Measurements from ENCODE around the gene ERI3. TPM values are rescaled to one million over a fixed set of nuclear protein-coding genes. Genes with fewer than 3 reads are reported as not detected.

The ERI3 gene
- total and polyA plus RNA-seq, 2 donors (not counting 3 experiments of a cell fraction or from before 2014, with no cell fraction given): 45.3 to 94.0 TPM

DNA sequence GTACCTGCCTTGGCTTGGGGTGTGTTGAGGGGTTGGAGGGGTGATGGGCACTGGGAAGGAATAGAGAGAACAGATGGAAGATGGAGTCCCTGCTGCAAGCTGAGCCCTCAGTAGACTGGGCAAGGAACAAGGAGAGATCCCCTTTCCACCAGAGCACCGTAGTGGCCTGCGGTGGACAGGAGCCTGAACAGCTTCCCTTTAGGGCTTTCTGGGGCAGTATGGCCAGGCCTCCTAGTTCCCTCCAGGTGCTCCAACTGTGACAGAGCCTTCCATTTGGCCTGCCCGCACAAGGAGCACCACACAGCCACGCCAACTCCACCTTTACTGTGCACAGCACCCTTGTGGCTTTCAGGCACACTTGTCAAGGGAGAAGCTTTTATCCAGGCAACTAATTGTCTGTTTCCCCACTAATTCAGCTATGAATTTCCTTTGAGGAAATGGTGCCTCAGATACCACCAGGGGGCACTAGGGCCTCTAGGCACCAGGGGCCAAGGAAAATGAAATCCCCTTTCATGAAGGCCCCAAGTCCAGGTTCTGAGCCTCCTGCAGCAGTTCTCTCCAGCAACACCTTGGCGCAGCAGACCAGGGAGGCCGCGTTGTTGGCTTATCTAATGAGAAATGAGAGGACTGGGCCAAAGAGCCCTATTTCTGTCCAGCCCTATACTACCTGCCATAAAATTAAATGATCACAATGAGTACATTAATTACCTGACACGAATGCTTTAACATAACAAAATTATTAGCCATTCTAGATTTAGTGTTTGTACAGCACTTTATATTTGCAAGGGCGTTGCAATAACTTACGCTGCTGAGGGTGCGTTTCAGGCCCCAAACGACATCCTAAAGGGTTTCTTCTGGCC is 23.1 kb upstream of the ERI3 start:
- Histone ChIP-seq H2AFZ (ENCODE audit: low read depth, low read length) (no peak overlapping the region), H3K4me3 (replicated peaks in 1 of 3; ENCODE audit: insufficient read depth in 1 of 3, low read depth in 1 of 3, low read length in 3 of 3) (no peak overlapping the region), H3K36me3 (ENCODE audit: control insufficient read depth in 2 of 2, extremely low read depth in 1 of 2, insufficient read depth in 2 of 2, low read length in 2 of 2) (no peaks in the 10 kb centered on the region), H3K27ac (ENCODE audit: insufficient read depth, low read depth, low read length) (no peak overlapping the region), H3K27me3 (ENCODE audit: control insufficient read depth in 2 of 2, insufficient read depth in 2 of 2, low read length in 2 of 2) (peaks cover 3 to 14% of the 10 kb centered on the region in 2 experiments), H3K4me1 (ENCODE audit: control insufficient read depth, extremely low read depth, insufficient read depth, low read length) (no peaks in the 10 kb centered on the region), H4K20me1 (replicated peaks; ENCODE audit: control insufficient read depth, extremely low read depth, insufficient read depth, low read length) (no peaks in the 10 kb centered on the region), H3K9me3 (replicated peaks; ENCODE audit: control insufficient read depth, insufficient read depth, low read length) (no peaks in the 10 kb centered on the region), H3K4me2 (ENCODE audit: insufficient read depth, low read length) (no peak overlapping the region), H3K79me2 (ENCODE audit: control insufficient read depth, insufficient read depth, low read length) (no peaks in the 10 kb centered on the region), H3K9me1 (replicated peaks; ENCODE audit: control insufficient read depth, extremely low read depth, insufficient read depth, low read length) (no peaks in the 10 kb centered on the region), H3K9ac (replicated peaks; ENCODE audit: extremely low read depth, insufficient read depth, low read length) (no peak overlapping the region)
- BruUV-seq (replicated peaks): no TSS peak
- CTCF ChIA-PET: interaction anchor here (0.5 to 8.2 kb wide), 102 partner anchors 9 to 319 kb away, joined by 3 to 398 read pairs (median 4); partner anchors contain the start of genes ERI3 and RNF220
- intact Hi-C loops (cut with micrococcal nuclease) (loop anchor here (1.0 kb wide), 3 partner anchors 122 to 275 kb away; no protein-coding TSS in a partner anchor), dilution Hi-C loops (cut with MboI; ENCODE audit: extremely low pct_ligation_motif_present, low sequenced_read_pairs) (no loop called here)
- TF ChIP-seq FOS (IDR thresholded peaks at IDR 0.05; ENCODE audit: borderline replicate concordance, insufficient read depth, low read length): no peak
- TF ChIP-seq CTCF (IDR thresholded peaks at IDR 0.05; ENCODE audit: extremely low read depth in 1 of 2, insufficient read depth in 1 of 2, low read depth in 1 of 2, low read length in 2 of 2): peak; percentile 79 to 81
- DNase-seq (ENCODE audit: low read depth, low spot score) (peak; percentile 61), FAIRE-seq (peak; percentile 79)
- POLR2A ChIA-PET: interaction anchor here (1.7 kb wide), 1 partner anchor 122 kb away, joined by 5 read pairs; no protein-coding TSS in a partner anchor

- Histone ChIP-seq H3K36me3 (ENCODE audit: control insufficient read depth in 2 of 2, extremely low read depth in 1 of 2, insufficient read depth in 2 of 2, low read length in 2 of 2) (no peaks in the 10 kb centered on the region), H3K9me3 (replicated peaks; ENCODE audit: control insufficient read depth, insufficient read depth, low read length) (no peaks in the 10 kb centered on the region), H3K9ac (replicated peaks; ENCODE audit: extremely low read depth, insufficient read depth, low read length) (no peak overlapping the region), H2AFZ (ENCODE audit: low read depth, low read length) (no peak overlapping the region), H3K79me2 (ENCODE audit: control insufficient read depth, insufficient read depth, low read length) (no peaks in the 10 kb centered on the region), H3K4me3 (replicated peaks in 1 of 3; ENCODE audit: insufficient read depth in 1 of 3, low read depth in 1 of 3, low read length in 3 of 3) (no peak overlapping the region), H3K27ac (ENCODE audit: insufficient read depth, low read depth, low read length) (no peak overlapping the region), H3K27me3 (ENCODE audit: control insufficient read depth in 2 of 2, insufficient read depth in 2 of 2, low read length in 2 of 2) (no peaks in the 10 kb centered on the region), H3K4me2 (ENCODE audit: insufficient read depth, low read length) (no peak overlapping the region), H3K9me1 (replicated peaks; ENCODE audit: control insufficient read depth, extremely low read depth, insufficient read depth, low read length) (no peaks in the 10 kb centered on the region), H4K20me1 (replicated peaks; ENCODE audit: control insufficient read depth, extremely low read depth, insufficient read depth, low read length) (no peaks in the 10 kb centered on the region), H3K4me1 (ENCODE audit: control insufficient read depth, extremely low read depth, insufficient read depth, low read length) (no peaks in the 10 kb centered on the region)
- dilution Hi-C loops (cut with MboI; ENCODE audit: extremely low pct_ligation_motif_present, low sequenced_read_pairs): no loop called here
- FAIRE-seq (no peak), DNase-seq (ENCODE audit: low read depth, low spot score) (no peak)
- no TSS peak for BruUV-seq (replicated peaks)
- CTCF ChIA-PET: interaction anchor here (1.1 to 8.2 kb wide), 4 partner anchors 110 to 276 kb away, joined by 3 to 398 read pairs (median 134); no protein-coding TSS in a partner anchor
- intact Hi-C loops (cut with micrococcal nuclease): no loop called here
- TF ChIP-seq POLR2AphosphoS5 (IDR thresholded peaks at IDR 0.05; ENCODE audit: insufficient read depth, low read depth, low read length): no peak
- no peak for TF ChIP-seq FOS (IDR thresholded peaks at IDR 0.05; ENCODE audit: borderline replicate concordance, insufficient read depth, low read length)
- TF ChIP-seq POLR2A (IDR thresholded peaks at IDR 0.05; ENCODE audit: low read depth, low read length): no peak
- TF ChIP-seq JUN (IDR thresholded peaks at IDR 0.05; ENCODE audit: borderline replicate concordance, insufficient read depth, insufficient read length, low read depth): no peak
- TF ChIP-seq MAX (IDR thresholded peaks at IDR 0.05; ENCODE audit: insufficient read depth, insufficient read length): no peak
- TF ChIP-seq CTCF (IDR thresholded peaks at IDR 0.05; ENCODE audit: extremely low read depth in 1 of 2, insufficient read depth in 1 of 2, low read depth in 1 of 2, low read length in 2 of 2): no peak
- no peak for TF ChIP-seq MYC (IDR thresholded peaks at IDR 0.05; ENCODE audit: low read depth, low read length)
- TF ChIP-seq GATA2 (IDR thresholded peaks at IDR 0.05; ENCODE audit: insufficient read depth, insufficient read length, low read depth, low read length): no peak
- no peak for TF ChIP-seq EZH2 (IDR thresholded peaks at IDR 0.05; ENCODE audit: borderline replicate concordance, low read depth, low read length, severe bottlenecking)
- POLR2A ChIA-PET: no interaction called here
Observed at GRCh38 chr1:44375547-44375946, 20.5 kb upstream of the ERI3 start.

Data from endothelial cell of umbilical vein (primary cell).